H9 (cell line): ENCODE data around the gene PPFIA2. TPM values are rescaled to one million over a fixed set of nuclear protein-coding genes. Genes with fewer than 3 reads are reported as not detected.

Experiments
- DNase-seq: peaks from one replicate; pipeline ENCODE4 v3.0.0-alpha.2; 2017
- H2AFZ ChIP-seq: one replicate; pipeline ENCODE4 v1.6.1; 2013; ENCODE audit warnings: mild to moderate bottlenecking, low read length, control low read depth, moderate library complexity
- H2AK5ac ChIP-seq: 2 replicates; pipeline ENCODE4 v1.6.1; 2013; ENCODE audit warnings: low read length, control low read depth, mixed read lengths; ENCODE audit not compliant: insufficient read length
- H2BK120ac ChIP-seq: one replicate; pipeline ENCODE4 v1.6.1; 2013; ENCODE audit warnings: low read depth, mild to moderate bottlenecking, low read length, control low read depth, inconsistent platforms; ENCODE audit not compliant: poor library complexity, severe bottlenecking
- H2BK12ac ChIP-seq: 2 replicates; pipeline ENCODE4 v1.6.1; 2013; ENCODE audit warnings: low read length, control low read depth, mixed read lengths, low read depth; ENCODE audit not compliant: insufficient read length
- H2BK15ac ChIP-seq: 2 replicates; pipeline ENCODE4 v1.6.1; 2013; ENCODE audit warnings: low read depth, low read length, control low read depth
- H2BK20ac ChIP-seq: one replicate; pipeline ENCODE4 v1.6.1; 2013; ENCODE audit warnings: low read depth, mild to moderate bottlenecking, low read length, control low read depth, inconsistent platforms; ENCODE audit not compliant: poor library complexity, severe bottlenecking
- H2BK5ac ChIP-seq: 2 replicates; pipeline ENCODE4 v1.6.1; 2013; ENCODE audit warnings: low read length, control low read depth, mixed read lengths; ENCODE audit not compliant: insufficient read length
- H3K14ac ChIP-seq: 2 replicates; pipeline ENCODE4 v1.6.1; 2013; ENCODE audit warnings: low read length, control low read depth; ENCODE audit not compliant: insufficient read depth
- H3K18ac ChIP-seq: 2 replicates; pipeline ENCODE4 v1.6.1; 2013; ENCODE audit warnings: low read depth, mild to moderate bottlenecking, mixed read lengths, low read length, control low read depth; ENCODE audit not compliant: insufficient read length
- H3K23ac ChIP-seq: 2 replicates; pipeline ENCODE4 v1.6.1; 2013; ENCODE audit warnings: low read length, control low read depth, mixed read lengths, low read depth; ENCODE audit not compliant: insufficient read length
- H3K23me2 ChIP-seq: 2 replicates; pipeline ENCODE4 v1.6.1; 2013; ENCODE audit warnings: low read depth, mild to moderate bottlenecking, mixed read lengths, low read length, control low read depth; ENCODE audit not compliant: insufficient read length, poor library complexity, severe bottlenecking
- H3K27ac ChIP-seq: 2 replicates; pipeline ENCODE4 v1.5.1; 2013; ENCODE audit warnings: low read length, control low read depth, mixed read lengths, low read depth; ENCODE audit not compliant: insufficient read length
- H3K27me3 ChIP-seq: 2 replicates; pipeline ENCODE4 v1.6.1; 2013; ENCODE audit warnings: low read length, control low read depth, inconsistent platforms; ENCODE audit not compliant: insufficient read depth
- H3K4ac ChIP-seq: 2 replicates; pipeline ENCODE4 v1.6.1; 2013; ENCODE audit warnings: low read depth, mild to moderate bottlenecking, control low read depth, inconsistent platforms, low read length, moderate library complexity
- H3K4me1 ChIP-seq: 2 replicates; pipeline ENCODE4 v1.6.1; 2013; ENCODE audit warnings: low read length, control low read depth, inconsistent platforms; ENCODE audit not compliant: insufficient read depth
- H3K4me2 ChIP-seq: 2 replicates; pipeline ENCODE4 v1.6.1; 2013; ENCODE audit warnings: low read length, control low read depth, mixed read lengths; ENCODE audit not compliant: insufficient read length, insufficient read depth
- H3K56ac ChIP-seq: 2 replicates; pipeline ENCODE4 v1.6.1; 2013; ENCODE audit warnings: low read depth, mild to moderate bottlenecking, mixed read lengths, low read length, control low read depth; ENCODE audit not compliant: insufficient read length
- H3K79me1 ChIP-seq: 2 replicates; pipeline ENCODE4 v1.6.1; 2013; ENCODE audit warnings: low read depth, mild to moderate bottlenecking, moderate library complexity, low read length, control low read depth, inconsistent platforms; ENCODE audit not compliant: insufficient read depth, poor library complexity, severe bottlenecking
- H3K79me2 ChIP-seq: 2 replicates; pipeline ENCODE4 v1.6.1; 2013; ENCODE audit warnings: low read length, control low read depth, inconsistent platforms; ENCODE audit not compliant: insufficient read depth
- H3K9ac ChIP-seq: 2 replicates; pipeline ENCODE4 v1.6.1; 2013; ENCODE audit warnings: low read length, control low read depth, mixed read lengths; ENCODE audit not compliant: insufficient read length; ENCODE audit errors: extremely low read depth
- H3K9me3 ChIP-seq: one replicate; pipeline ENCODE4 v1.6.1; 2013; ENCODE audit warnings: low read depth, low read length, inconsistent platforms; ENCODE audit not compliant: control insufficient read depth
- H3T11ph ChIP-seq: one replicate; pipeline ENCODE4 v1.6.1; 2013; ENCODE audit warnings: mild to moderate bottlenecking, low read length, control low read depth, inconsistent platforms
- H4K20me1 ChIP-seq: one replicate; pipeline ENCODE4 v1.6.1; 2013; ENCODE audit not compliant: control insufficient read depth, insufficient read length, insufficient read depth
- H4K5ac ChIP-seq: 2 replicates; pipeline ENCODE4 v1.6.1; 2013; ENCODE audit warnings: low read depth, mild to moderate bottlenecking, mixed read lengths, low read length, control low read depth; ENCODE audit not compliant: insufficient read length
- H4K8ac ChIP-seq: replicated peaks from 2 replicates; pipeline ENCODE4 v1.6.1; 2013; ENCODE audit warnings: low read length, control low read depth, mixed read lengths, low read depth; ENCODE audit not compliant: insufficient read length
- H4K91ac ChIP-seq: 2 replicates; pipeline ENCODE4 v1.6.1; 2013; ENCODE audit warnings: low read depth, mild to moderate bottlenecking, moderate library complexity, mixed read lengths, low read length, control low read depth; ENCODE audit not compliant: insufficient read length
- H3K27ac Mint-ChIP-seq, 3 experiments: 2 replicates in 2 of 3; 3 replicates in 1 of 3; pipeline ENCODE4 v1.8.0; 2020 to 2021; ENCODE audit warnings: mixed read lengths in 3 of 3, mild to moderate bottlenecking in 1 of 3, moderate library complexity in 1 of 3
- H3K27me3 Mint-ChIP-seq: 2 replicates; pipeline ENCODE4 v1.8.0; 2021; ENCODE audit warnings: low read depth, mild to moderate bottlenecking, moderate library complexity, mixed read lengths
- H3K36me3 Mint-ChIP-seq, 3 experiments: 2 replicates in 2 of 3; 3 replicates in 1 of 3; pipeline ENCODE4 v1.8.0; 2020 to 2021; ENCODE audit warnings: low read depth in 3 of 3, mixed read lengths in 3 of 3; ENCODE audit not compliant: insufficient read depth in 1 of 3
- H3K4me1 Mint-ChIP-seq, 2 experiments: 2 replicates each; pipeline ENCODE4 v1.8.0; 2020; ENCODE audit warnings: mixed read lengths in 2 of 2
- H3K4me3 Mint-ChIP-seq, 2 experiments: 2 replicates in 1 of 2; 3 replicates in 1 of 2; pipeline ENCODE4 v1.8.0; 2020 to 2021; ENCODE audit warnings: mild to moderate bottlenecking in 2 of 2, mixed read lengths in 2 of 2, moderate library complexity in 1 of 2
- H3K9me3 Mint-ChIP-seq, 2 experiments: 2 replicates in 1 of 2; 3 replicates in 1 of 2; pipeline ENCODE4 v1.8.0; 2020; ENCODE audit warnings: mild to moderate bottlenecking in 2 of 2, mixed read lengths in 2 of 2, moderate library complexity in 1 of 2
- CTCF ChIP-seq: fragments of 200-600 bp; sonication (generic); conservative IDR thresholded peaks from 3 replicates; pipeline ENCODE4 v1.8.0; 2021; ENCODE audit warnings: antibody characterized with exemption, mild to moderate bottlenecking
- WGBS: extraction: QIAGEN DNeasy Blood & Tissue Kit; methylation state at CpG from one replicate; pipeline ENCODE4 v1.1.7; 2013; ENCODE audit warnings: missing lambda C conversion rate, low lambda C conversion rate, mixed read lengths; ENCODE audit not compliant: insufficient read length; ENCODE audit errors: extremely low coverage; 5-methylcytosine and 5-hydroxymethylcytosine counted together
- total RNA-seq: library from RNA; stranded (reverse); gene quantifications from 2 replicates; pipeline ENCODE4 v1.2.1, GENCODE V29; 2021

PPFIA2 gene
- total RNA-seq, 1 experiment from 2014 or later, result 1.3 TPM

- no peak overlapping the region for H2BK5ac ChIP-seq
- H3K27me3 Mint-ChIP-seq, result no peaks in the 10 kb centered on the region
- H3K56ac ChIP-seq, result no peak overlapping the region
- no peak overlapping the region for H3K4me3 Mint-ChIP-seq
- H3K14ac ChIP-seq, result no peak overlapping the region
- H3K23ac ChIP-seq, result no peak overlapping the region
- H4K20me1 ChIP-seq, result no peaks in the 10 kb centered on the region
- no peak overlapping the region for H3K27ac ChIP-seq
- no CpG with 5 or more reads among the region's 1 CpG for WGBS
- H2BK12ac ChIP-seq, result no peak overlapping the region
- no peaks in the 10 kb centered on the region for H3K79me1 ChIP-seq
- H2AFZ ChIP-seq, result no peak overlapping the region
- no peak overlapping the region for H2AK5ac ChIP-seq
- no peak overlapping the region for H4K91ac ChIP-seq
- no peak overlapping the region for H3K9ac ChIP-seq
- no peaks in the 10 kb centered on the region for H3K79me2 ChIP-seq
- H3K4me1 Mint-ChIP-seq, result no peaks in the 10 kb centered on the region; a peak in 1 of 4 replicates
- no peak overlapping the region for H3T11ph ChIP-seq
- H3K27me3 ChIP-seq, result no peaks in the 10 kb centered on the region
- H3K4me2 ChIP-seq, result no peak overlapping the region
- H2BK15ac ChIP-seq, result no peak overlapping the region
- no peaks in the 10 kb centered on the region for H3K23me2 ChIP-seq
- no peak overlapping the region for H2BK120ac ChIP-seq
- H3K9me3 Mint-ChIP-seq, result no peaks in the 10 kb centered on the region
- H4K8ac ChIP-seq, result no peak overlapping the region
- DNase-seq, result no peak
- no peak overlapping the region for H4K5ac ChIP-seq
- no peak overlapping the region for H3K18ac ChIP-seq
- TF ChIP-seq CTCF, result no peak
- H3K36me3 Mint-ChIP-seq, result no peaks in the 10 kb centered on the region
- no peaks in the 10 kb centered on the region for H3K9me3 ChIP-seq
- H3K27ac Mint-ChIP-seq, result no peak overlapping the region
- no peaks in the 10 kb centered on the region for H3K4me1 ChIP-seq
- H2BK20ac ChIP-seq, result no peak overlapping the region
- H3K4ac ChIP-seq, result no peak overlapping the region
Measured at GRCh38 chr12:81400024-81400423, 359.1 kb downstream of the PPFIA2 start.
